ENCODE measurements around the gene COL13A1.

- no peak for TF ChIP-seq PPARA (CRISPR knock-in tag; IDR thresholded peaks at IDR 0.05; ENCODE audit: borderline replicate concordance)
- no peak for TF ChIP-seq RARB (CRISPR knock-in tag; IDR thresholded peaks at IDR 0.05)
- TF ChIP-seq PATZ1 (CRISPR knock-in tag; IDR thresholded peaks at IDR 0.05; ENCODE audit: borderline replicate concordance) = no peak
- no peak for TF ChIP-seq ZFP30 (CRISPR knock-in tag; IDR thresholded peaks at IDR 0.05)
- no peak for TF ChIP-seq CREB5 (CRISPR knock-in tag; IDR thresholded peaks at IDR 0.05; ENCODE audit: low read depth)
- TF ChIP-seq ZFP3 (CRISPR knock-in tag; IDR thresholded peaks at IDR 0.05) = no peak
- no peak for TF ChIP-seq POU6F1 (CRISPR knock-in tag; IDR thresholded peaks at IDR 0.05; ENCODE audit: borderline replicate concordance, low read depth)
- no peak for TF ChIP-seq ZNF8 (CRISPR knock-in tag; IDR thresholded peaks at IDR 0.05)
- TF ChIP-seq ISL1 (CRISPR knock-in tag; IDR thresholded peaks at IDR 0.05) = no peak
Observed at GRCh38 chr10:69988094-69988493, 186.4 kb downstream of the COL13A1 start.

Data from SK-N-SH treated with all-trans-retinoic acid at 6 μM for 48 hours (cell line).